Fibroblast of villous mesenchyme (primary cell): ENCODE measurements around the gene TTLL5. TPM values are rescaled to one million over a fixed set of nuclear protein-coding genes. Genes with fewer than 3 reads are reported as not detected.

Experiments
- DNase-seq: peaks from one replicate; pipeline ENCODE4 v3.0.0-alpha.2; 2010; ENCODE audit warnings: low read depth
- H3K4me3 ChIP-seq: 2 replicates; pipeline ENCODE4 v1.5.1; 2011; ENCODE audit warnings: low read depth, mild to moderate bottlenecking, low read length
- total RNA-seq: library from RNA; depleted of rRNA; stranded (reverse); fragments of >200 nt; gene quantifications from 2 replicates; pipeline ENCODE4 v1.2.3, GENCODE V29; 2012
- TF ChIP-seq, protein P1 (sequence below): IDR thresholded peaks from 2 replicates; pipeline ENCODE4 v1.5.1; 2012; ENCODE audit warnings: low read depth, mild to moderate bottlenecking, low read length; ENCODE audit not compliant: insufficient read depth

Gene TTLL5
- total RNA-seq, 1 donor: 33.7 TPM

DNA sequence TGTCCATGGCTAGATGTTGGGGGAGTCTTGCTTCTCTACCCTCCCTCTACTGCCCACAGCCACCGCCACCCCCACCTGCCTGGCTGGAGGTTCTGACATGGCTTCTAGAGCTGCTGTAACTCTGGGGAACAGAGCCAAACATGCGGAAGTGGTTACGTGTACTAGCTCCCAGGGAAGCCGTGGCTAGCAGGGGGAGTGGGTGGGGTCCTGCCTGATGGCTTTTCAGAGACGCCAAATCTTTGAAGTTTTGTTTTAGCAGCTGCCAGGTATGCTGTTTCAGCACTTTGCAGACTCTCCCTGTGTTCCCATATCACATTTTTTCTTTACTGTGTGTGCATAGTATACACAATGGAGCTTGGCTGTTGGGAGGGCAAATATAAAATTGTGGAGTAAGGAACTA lies 170.4 kb downstream of the TTLL5 start:
- TF ChIP-seq, protein P1, sequence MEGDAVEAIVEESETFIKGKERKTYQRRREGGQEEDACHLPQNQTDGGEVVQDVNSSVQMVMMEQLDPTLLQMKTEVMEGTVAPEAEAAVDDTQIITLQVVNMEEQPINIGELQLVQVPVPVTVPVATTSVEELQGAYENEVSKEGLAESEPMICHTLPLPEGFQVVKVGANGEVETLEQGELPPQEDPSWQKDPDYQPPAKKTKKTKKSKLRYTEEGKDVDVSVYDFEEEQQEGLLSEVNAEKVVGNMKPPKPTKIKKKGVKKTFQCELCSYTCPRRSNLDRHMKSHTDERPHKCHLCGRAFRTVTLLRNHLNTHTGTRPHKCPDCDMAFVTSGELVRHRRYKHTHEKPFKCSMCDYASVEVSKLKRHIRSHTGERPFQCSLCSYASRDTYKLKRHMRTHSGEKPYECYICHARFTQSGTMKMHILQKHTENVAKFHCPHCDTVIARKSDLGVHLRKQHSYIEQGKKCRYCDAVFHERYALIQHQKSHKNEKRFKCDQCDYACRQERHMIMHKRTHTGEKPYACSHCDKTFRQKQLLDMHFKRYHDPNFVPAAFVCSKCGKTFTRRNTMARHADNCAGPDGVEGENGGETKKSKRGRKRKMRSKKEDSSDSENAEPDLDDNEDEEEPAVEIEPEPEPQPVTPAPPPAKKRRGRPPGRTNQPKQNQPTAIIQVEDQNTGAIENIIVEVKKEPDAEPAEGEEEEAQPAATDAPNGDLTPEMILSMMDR: no peak
- peak; percentile 82 for DNase-seq
- no peak overlapping the region for H3K4me3 ChIP-seq

DNA sequence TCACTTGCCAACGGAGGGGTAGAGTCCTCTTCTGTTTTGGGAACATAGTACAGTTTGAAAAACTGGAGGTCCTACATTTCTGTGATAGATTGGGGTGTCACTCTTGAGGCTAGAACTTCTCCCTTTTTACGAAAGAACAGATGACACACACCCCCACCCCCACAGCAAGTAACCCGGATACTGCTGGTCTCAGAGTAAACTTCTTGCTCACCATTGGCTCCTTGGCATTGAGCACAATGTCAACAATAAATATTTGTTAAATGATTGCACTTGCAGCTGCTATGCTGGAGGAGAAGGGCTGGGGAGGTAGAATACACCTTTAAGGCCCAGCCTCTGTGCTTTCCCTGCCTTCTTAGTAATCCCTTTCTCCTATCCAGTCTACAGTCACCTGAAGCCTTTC lies 170.9 kb downstream of the TTLL5 start:
- TF ChIP-seq, protein P1: no peak
- peak; percentile 73 for DNase-seq
- H3K4me3 ChIP-seq: no peak overlapping the region

DNA sequence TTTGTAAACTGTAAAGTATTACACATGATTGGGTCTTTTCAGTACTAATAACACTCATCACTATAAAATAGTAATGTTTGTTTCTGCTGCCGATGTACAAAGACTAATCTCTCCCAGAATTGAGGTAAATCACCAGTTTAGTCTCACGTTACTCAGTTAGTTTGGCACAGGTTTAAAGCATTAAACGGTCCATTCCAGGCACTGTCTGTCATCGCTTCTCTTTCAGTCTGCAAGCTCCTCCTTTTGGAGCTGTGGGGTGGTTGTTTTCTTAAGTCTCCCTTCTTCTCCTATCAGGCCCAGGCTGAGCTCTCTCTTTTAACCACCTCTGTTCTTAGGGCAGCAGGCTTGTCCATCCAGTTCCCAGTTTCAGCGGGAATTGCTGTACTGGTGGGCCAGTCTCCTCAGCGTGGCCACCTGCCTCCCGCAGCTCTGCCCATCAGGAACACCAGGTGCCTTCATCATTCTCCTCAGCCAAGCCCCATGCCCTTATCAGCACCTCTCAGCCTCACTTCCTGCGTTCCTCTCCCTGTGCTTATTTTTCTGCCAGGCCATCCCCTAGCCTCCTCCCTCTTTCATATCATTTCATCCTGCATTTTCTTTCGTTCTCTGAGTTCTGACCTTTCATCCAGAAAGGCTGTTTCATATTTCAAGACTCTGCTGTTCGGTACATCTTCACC lies 171.7 kb downstream of the TTLL5 start:
- H3K4me3 ChIP-seq: no peak overlapping the region
- DNase-seq: peak; percentile 51
- TF ChIP-seq, protein P1: no peak

DNA sequence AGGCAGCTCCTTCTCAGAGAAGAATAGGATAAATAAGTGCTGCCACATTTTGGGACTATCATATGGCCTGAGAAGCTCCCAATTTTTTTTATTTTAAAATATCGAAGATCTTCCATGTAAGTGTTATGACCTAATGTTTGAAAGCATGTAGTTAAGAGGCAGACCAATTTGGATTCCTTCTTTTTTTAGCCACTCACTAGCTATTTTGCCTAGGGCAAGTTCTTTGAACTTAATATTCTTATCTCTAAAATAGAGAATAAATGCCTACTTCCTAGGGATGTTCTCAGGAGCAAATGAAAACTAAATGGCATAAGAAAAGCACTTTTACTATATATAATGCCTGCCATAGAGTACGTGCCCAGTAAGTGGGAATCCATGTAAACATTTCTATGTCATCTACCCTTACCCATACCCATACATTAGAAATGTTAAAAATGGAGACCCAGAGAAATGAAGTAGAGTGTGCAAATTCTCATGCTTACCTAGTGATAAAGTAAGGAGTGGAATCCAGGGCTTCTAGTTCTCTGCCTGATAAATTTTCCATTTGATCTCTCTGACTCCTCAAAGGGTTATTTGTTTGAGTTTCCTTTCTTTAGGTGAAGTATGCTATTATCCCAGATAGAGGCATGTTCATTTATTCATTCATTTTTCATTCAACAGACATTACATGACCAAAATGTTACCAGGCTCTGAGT lies 172.4 kb downstream of the TTLL5 start:
- no peak overlapping the region for H3K4me3 ChIP-seq
- DNase-seq: no peak
- TF ChIP-seq, protein P1: no peak

DNA sequence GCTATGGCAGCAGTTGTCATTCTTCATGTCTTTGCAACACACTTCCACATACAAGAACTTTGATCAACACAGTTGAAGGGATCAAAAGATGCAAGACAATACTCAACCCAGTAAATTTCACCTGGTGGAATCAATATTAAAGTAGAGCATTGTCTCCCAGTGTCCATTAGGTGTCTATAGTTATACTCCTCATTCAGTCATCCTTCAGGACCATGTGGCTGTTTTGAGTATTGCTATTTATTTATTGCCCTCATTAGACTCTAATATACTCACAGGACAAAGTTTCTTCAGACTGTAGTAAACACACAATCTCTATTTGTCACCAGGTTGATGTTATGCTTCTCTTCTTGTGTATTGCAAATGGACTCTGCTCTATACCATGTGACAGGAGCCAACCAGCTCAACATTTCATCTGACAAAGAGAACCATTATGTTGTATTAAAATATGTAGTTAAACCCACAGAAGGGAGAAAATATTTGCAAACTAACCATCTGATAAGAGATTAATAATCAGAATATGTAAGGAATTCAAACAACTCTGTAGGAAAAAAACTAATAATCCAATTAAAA lies 174.2 kb downstream of the TTLL5 start:
- DNase-seq: no peak
- H3K4me3 ChIP-seq: no peak overlapping the region
- TF ChIP-seq, protein P1: no peak

DNA sequence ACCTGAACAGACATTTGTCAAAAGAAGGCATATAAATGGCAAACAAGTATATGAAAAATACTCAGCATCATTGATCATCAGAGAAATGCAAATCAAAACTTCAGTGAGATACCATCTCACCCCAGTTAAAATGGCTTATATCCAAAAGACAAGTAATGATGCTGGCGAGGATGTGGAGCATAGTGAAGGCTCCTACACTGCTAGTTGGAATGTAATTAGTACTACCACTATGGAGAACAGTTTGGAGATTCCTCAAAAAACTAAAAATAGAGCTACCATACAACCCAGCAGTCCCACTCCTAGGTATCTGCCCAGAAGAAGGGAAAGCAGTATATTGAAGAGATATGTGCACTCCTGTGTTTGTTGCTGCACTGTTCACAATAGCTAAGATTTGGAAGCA lies 174.7 kb downstream of the TTLL5 start:
- DNase-seq: no peak
- TF ChIP-seq, protein P1: no peak
- no peak overlapping the region for H3K4me3 ChIP-seq
